NCI-H510A treated with DMSO at 0.1 percent for 48 hours (cell line): ENCODE measurements around the gene PDCD4.
"Not testable (repeated sequence)": the region's sequence is repeated elsewhere in the genome, so short reads cannot be mapped to it uniquely, and the experiment has no call there.

Experiments
- DNase-seq: peaks from one replicate; lab custom pipeline; 2025; lab: John Stamatoyannopoulos, UW

PDCD4 gene

DNA sequence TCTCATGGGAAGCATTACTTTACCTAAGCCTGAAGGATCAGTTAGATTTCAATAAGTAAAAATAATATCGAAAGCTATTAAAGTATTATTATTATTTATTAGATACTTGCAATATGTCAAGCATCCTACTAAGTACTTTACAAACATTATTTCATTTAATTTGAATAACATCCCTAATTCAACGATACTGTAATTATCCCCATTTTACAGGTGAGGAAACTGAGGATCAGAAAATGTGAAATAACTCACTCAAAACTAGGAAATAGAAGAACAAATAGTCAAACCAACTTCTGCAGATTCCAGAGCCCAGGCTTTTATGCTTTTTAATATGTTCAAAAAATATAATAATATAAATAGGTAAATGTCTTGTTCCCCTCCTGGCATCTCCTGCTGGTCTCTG is 10.3 kb upstream of the PDCD4 start:
- no peak for DNase-seq

DNA sequence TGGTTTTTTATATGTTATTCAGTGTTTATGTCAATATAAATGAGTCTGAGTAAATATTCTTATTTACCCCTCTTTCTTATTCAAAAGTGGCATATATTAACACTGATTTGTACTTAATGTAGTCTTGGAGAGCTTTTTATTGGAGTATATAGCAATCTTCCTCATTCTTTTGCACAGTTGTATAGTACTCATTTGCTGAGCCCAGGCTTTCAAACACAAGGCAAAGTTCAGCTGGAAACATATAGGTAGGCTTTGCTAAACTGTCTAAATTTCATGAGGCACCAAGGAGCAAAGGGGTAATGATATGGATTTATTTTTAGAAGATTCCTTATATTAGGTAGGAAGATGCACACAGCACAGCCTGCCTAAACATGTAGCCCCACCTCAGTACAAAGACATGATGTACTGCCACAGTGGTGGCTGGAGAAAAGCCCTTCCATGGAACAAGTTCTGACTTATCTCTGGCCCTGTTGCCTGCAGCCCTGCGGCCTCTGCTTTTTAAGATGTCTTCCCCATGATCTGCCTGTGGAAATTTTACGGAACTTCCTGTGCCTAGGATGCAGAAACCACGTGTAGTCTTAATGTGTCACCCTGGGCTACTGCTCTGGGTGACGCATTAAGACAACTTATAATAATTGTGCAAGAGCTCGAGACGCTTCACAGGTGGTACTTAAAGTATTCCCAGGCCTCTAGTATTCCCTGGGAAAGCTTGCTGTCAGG is 9.6 kb upstream of the PDCD4 start:
- no peak for DNase-seq

DNA sequence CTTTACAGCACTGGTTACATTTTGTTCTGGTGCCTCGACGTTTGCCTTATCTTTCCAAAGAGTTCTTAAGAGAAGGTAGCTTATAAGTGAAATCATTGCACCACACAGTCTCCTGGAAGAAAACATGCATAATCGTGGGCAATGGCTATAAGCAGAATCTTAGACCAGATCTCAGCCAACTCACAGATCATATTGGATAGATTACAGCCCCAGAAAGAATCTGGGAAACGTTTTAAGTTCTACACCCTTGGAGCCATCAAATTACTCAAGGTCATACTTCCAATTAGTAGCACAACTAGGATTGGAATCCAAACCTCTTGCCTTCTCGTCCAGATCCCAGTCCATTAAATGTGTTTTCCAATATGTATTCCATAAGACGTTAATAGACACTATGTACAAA is 8.8 kb upstream of the PDCD4 start:
- DNase-seq: no peak

DNA sequence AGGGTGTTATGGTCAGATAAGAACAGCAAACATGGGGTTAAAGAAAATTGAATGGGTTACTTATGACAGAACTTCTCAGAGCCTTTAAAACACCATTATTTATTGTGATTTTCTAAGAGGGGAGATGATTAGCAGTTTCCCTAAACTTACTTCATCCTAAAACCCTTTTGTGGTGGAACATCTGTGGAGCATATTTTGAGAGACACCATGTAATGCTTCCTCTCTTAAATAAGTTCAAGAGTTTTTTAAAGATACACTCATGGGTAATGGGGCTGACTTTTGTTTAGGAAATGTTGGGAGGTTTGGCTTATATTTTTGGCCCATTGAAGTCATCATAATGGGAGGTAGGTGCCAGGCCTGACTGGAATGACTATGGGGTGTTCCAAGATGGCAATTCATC is 8.4 kb upstream of the PDCD4 start:
- no peak for DNase-seq

DNA sequence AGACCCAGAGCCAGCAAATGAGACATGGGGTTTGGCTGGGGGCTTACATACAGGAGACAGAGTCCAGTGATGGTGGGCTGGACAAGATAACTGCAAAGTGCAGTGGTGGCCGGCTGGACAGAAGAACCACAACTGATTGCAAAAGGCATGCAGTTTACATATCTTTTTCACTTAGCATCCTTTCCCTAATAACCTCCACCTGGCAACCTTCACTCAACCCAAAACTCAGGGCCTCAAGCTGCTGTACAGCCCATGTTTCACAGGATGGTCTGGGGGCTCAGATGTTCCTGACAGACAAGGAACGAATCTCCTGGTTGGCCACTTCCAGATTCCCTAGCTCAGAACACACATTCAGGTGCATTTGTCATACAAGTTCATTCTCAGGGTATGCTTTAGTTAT is 7.8 kb upstream of the PDCD4 start:
- no peak for DNase-seq

DNA sequence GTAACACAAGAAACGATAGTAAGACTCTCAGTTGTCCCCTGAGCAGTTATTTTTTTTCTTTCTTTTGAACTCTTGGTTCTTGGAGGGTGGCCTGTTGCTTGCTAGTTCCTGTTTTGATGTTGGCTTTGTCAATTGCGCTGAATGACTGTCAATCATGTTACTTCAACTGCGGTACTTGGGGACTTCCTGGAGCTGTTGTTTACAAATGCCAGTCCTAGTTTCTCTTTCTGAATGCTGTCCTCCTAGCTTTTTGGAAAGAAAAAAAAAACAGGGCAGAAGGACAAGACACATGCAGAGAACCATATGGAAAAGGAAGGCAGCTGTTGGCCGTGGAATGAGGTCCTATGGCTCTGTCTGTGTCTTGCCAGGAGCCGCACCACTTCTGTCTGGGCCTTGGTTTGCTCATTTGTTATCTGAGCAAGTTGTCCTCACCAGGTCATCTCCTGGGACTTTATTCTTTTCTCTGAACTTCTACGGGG is 7.0 kb upstream of the PDCD4 start:
- peak; percentile 73 for DNase-seq

DNA sequence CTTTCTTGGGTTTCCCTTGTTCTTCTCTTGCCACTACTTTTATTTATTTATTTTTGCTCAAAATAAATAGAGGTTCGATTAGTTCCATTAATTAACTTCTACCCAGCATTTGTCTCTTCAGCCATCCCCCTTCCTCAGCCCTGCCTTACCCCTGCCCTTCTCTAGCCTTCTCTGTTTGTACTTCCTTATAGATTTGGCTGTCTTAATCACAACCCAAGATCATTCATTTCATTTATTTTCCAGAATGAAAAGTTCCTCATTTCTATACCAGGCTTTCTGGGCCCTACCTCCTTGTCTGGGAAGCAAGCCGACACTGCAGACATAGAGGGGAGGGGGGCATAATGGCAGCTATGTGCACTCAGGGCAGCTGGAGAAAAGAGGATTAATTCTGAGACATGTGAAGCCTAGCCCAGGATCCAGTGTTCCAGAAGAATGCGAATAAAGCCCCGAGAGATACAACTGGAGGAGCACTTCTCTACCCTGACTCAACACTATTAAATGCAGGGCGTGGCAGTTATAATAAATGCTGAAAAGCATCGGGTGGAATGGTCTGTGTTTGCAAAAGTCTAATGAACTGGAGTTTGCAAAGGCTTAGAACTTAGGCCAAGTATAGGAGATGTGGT is 6.4 kb upstream of the PDCD4 start:
- DNase-seq: no peak

DNA sequence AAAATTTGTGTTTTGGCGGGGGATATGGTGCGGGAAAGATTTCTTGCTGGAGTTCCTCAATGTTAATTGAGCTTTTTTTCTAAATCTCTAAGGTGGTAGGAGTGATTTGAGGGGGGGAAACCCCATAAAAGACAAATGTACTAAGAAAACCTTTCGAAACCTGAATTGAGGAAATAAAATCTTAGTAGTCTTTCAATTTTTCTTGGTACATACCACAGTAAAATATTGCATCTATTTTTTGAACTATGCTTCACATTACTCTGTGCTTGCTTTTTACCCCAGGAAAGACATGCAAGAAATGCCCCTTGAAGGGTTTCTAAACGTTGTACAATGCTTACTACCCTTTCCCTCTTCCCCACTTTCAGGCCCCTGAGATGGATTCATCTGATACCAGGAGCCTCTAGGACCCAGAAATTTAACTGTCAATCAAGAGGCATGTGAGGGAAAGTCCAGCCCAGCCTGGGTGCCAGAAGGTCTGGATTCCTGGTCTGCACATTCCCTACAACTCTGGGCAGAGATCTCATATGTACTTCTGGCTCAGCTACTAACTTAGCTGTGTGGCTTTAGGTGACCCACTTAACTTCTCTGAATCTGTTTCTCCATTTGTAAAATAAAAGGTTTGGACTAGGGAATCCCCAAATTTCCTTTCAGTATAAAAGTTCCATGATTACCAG is 5.8 kb upstream of the PDCD4 start:
- DNase-seq: no peak

DNA sequence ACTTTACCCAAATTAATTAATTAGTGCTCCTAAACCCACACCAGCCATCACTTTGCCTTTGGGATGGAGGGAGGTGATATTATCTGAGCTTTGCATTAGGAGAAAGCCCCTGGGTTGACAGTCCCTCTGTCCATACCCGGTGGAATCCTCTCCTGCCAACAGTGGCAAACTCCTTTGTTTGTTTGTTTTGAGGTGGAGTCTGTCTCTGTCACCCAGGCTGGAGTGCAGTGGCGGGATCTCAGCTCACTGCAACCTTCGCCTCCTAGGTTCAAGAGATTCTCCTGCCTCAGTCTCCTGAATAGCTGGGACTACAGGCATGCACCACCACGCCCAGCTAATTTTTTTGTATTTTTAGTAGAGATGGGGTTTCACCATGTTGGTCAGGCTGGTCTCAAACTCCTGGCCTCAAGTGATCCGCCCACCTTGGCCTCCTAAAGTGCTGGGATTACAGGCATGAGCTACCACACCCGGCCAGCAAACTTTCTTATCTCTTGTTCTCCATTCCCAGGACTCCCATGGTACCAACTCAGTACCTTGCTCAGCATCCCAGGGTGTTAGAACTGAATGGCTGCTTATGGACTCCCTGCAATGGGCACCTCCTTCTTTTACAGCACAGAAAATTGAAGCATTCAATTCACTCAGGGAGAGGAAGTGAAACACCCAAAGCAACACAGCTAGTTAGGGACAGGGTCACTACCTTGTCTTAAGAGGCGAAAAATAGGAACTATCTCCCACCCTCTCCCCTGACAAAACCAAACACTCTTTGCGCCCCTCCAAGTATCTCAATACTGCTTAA is 4.5 kb upstream of the PDCD4 start:
- DNase-seq: not testable (repeated sequence)

DNA sequence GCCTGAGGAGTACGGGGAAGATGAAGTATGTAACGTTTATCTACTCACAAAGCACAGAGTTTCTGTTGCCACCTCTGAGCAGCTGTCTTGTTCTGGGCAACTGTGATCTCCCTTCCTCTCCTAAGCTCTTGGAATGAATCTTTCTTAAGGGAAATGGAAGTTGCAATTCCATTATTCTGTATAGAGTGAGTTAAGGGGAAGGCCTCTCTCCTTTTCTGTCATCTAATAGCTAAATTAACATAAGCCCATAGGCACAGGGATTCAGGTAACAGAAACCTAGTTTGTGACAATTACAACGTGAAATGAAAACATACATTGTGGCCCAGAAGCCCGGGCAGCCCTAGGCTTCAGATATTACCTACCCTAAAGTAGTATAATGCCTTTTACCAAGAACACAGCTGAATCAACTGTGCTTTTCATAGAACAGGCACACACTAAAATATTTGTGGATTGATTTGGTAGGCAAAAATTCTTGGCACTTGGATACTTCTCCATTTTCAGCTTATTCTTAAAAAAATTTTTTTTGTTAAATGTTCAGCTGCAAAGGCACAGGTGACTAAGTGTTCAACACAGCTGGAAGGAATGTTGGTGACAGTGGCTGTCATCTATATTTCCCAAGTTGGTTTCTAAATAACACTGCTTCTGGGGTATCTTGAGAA is 3.8 kb upstream of the PDCD4 start:
- no peak for DNase-seq

DNA sequence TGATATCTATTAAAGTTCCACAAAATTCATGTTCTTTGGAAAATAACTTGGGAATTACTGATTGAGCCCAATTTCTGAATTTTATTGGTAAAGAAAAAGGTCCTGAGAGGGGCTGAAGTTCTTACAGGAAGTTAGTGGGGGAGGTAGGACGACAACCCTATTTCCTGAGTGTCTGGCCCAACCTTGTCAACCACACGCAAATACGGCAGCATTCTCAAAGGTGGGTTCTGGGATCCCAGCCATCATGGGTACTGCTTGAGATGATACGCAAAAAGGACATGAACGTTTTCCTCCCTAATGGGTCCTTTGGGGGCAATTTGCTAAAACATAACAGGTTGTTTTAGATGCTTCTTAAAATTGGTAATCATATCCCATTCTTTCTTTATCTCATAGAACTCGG is 2.7 kb upstream of the PDCD4 start:
- no peak for DNase-seq

DNA sequence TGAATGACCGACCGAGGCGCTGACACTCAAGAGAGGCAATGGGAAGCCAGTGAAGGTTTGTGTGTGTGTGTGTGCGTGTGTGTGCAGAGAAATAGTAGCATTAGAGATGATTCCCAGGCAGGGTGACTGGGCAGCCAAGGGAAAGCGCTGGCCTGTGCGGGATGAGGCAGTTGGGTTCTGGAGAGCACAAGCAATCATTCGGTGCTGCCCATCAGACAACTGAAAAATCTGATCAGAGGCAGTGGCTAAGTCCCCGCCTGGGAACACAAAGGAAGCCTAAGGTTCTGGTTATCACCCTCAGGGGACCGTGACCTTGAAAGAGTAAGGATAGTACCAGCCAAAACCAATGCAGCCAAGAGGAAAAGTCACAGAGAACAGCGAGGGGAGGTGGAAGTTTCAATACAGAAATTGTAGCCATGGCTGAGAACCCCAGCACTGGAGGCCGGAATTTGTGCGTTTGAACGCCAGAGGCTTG is 868 bp upstream of the PDCD4 start:
- no peak for DNase-seq

DNA sequence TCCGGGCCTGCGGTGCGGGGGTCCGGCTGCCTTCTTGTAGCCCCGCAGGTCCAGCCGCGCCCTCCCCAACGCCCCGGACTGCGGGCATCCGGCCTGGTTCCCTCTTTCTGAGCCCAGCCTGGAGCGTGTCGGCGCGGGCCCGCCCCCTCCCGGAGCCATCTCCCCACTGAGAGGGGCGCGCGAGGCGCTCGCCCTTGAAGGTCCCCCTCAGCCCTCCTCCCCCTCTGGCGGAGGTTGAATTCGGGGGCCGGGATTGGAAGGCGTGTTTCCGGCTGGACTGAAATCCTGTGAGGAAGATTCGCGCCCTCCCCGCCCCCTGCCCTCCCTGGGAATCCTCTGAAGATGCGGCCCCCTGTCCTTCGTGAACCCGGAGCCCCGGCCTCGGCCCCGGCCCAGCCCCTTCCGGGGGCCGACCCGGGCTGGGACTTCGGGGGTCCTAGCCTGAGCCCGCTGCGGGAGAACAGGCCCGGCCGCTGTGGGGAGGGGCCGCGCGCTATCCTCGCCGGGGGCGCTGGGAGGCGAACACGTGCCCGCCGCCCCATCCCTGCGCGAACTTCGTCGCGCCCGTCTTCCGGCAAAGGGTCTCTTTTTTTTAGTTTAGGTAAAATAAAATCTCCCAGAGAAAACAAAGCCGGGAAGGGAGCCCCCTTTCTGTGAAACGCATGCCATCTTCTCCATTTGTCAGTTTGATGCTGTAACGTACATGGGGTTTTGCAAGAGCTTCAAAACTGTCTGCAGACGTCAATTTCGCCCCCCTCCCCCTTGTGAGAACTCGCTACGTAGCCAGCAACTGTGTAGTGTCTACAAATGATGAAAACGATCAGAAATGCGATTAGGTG is 636 bp downstream of the PDCD4 start:
- DNase-seq: peak; percentile 56

DNA sequence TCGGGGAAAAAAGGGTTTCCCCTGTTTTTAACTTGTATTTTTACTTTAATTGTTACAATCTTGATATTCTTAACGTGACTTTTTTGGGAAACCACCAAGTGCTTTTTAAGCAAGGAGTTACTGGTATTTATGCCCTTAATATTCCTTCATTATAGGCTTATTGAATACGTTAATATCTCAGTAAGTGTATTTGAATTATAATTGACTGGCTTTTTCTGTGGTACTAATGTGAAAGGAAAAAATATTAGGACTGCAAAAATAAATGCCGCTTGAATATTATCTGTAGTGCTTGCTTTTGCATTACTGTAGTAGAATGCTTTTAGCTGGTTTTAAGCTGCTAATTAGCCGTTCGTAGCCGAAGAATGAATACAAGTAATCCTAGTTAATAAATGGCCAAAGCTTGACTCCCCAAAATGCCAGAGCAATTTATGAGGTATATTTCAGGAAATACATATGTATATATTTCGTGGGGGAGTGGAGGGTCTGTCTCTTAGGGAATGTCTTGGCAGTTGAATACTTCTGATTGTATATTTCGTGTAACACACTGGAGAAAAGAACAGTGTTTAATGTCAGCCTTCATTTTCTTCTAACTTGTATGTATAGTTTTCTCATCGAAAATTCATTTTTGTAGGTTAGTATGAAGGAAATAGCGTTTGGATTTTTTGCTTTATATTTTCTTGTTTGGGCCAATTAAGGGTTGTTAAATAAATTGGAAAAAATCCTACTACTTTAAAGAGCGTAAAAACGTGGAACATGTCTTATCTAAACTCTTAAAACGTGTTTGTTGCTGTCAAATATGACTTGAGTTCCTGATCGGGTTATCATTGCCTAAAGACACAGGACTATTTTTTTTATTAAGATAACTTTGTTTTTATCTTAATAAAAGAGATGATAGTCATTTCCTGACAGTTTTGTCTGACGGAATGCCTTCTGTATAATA is 1.5 kb downstream of the PDCD4 start:
- DNase-seq: peak; percentile 40

DNA sequence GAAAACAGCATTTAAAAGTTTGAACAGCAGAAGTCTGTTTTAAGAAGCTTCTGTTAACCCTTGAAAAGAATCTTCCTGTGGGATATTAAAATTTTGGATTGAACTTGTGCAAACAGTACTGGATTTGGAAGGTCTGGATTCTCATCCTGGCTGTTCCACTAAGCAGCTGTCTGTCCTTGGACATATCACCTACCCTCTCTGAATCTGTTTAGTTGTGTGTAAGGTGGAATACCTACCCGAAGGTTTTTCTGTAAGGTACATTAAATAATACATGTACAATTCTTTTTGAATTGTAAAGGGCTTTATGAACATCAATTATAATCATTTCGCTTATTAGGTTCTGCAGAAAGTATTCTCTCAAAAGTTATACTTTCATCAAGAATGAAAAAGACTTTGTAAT is 2.2 kb downstream of the PDCD4 start:
- DNase-seq: no peak

DNA sequence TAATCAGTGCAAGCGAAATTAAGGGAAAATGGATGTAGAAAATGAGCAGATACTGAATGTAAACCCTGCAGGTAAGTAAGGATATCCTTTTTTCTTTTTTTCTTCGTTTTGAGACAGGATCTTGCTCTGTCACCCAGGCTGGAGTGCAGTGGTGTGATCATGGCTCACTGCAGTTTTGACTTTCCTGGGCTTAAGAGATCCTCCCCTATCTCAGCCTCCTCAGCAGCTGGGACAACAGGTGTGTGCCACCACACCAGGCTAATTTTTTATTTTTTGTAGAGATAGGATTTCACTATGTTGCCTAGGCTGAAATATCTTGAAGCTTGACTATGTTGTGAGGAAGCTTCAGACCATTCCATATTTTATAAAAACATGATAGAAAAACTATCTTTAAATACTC is 4.3 kb downstream of the PDCD4 start:
- no peak for DNase-seq

DNA sequence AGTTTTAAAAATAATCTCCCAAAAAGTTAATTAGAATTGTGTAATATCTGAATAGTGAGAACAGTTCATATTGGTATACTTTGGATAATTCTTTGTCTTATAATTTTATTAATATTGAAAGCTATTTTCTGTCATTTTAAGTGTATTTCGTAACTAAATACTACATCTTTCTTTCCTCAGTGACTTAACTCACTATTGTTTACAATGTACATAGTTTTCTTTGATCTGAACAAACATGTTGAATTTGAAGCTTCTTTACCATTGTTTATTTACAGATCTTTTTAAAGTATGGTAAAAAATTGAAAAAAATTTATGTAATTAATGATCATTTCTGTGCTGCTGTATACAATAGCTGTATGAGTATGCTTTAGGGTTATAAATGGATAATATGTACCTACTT is 5.1 kb downstream of the PDCD4 start:
- no peak for DNase-seq

DNA sequence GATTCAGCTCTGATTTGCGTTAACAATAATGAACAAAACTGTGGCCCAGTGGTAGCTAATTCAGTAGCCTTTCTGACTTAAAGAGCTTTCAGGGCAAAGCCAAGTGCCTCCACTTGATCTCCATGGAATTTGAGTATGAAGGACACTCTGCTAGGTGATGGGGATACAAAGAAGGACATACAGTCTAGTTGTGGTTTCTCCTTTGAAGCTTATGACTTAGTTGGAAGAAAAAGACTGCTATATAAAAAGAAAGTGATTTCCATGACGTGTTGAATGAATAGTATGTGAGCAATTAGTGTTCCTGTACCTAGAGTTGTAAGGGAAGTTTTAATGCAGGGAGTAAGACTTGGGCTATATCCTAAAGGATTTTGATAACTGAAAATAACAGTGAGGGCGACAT is 8.3 kb downstream of the PDCD4 start:
- no peak for DNase-seq

DNA sequence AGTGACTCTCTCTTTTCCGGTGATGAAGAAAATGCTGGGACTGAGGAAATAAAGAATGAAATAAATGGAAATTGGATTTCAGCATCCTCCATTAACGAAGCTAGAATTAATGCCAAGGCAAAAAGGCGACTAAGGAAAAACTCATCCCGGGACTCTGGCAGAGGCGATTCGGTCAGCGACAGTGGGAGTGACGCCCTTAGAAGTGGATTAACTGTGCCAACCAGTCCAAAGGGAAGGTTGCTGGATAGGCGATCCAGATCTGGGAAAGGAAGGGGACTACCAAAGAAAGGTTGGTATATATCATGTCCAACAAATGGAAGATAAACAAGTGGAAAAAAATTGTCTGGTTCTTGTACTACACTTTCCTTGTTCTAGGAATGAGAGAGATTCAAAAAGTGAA is 9.5 kb downstream of the PDCD4 start:
- no peak for DNase-seq

DNA sequence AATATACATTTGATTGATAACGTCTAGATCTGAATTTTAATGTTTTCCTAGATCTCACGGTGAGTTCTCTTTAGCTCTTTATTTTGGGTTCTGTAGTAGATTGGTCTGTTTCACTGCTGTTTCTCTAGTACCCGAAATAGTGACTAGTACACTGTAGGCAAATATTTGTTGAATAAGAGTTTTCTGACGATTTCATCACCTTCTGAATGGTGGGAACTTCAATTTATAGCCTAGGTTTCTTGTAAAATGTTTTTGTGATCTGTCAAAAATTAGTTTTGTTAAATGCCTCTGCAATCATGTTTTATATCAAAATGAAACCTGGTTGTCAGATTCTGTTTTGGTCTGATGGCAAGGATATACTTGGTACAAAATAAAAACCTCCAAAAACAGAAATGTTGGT is 10.2 kb downstream of the PDCD4 start:
- DNase-seq: no peak
